H1 (cell line): ENCODE results near the gene GIGYF2. TPM values are rescaled to one million over a fixed set of nuclear protein-coding genes. Genes with fewer than 3 reads are reported as not detected.

Experiments
- CTCF ChIA-PET: fragments of 300-600 bp; sonication (Branson Sonifier 250); formaldehyde crosslinking; loops from one replicate; lab custom pipeline; 2021; ENCODE audit not compliant: partially characterized antibody; lab: Charles Lee
- POLR2A ChIA-PET: fragments of 300-600 bp; sonication (Branson Sonifier 250); formaldehyde crosslinking; loops from one replicate; lab custom pipeline; 2021; ENCODE audit warnings: inconsistent platforms; ENCODE audit not compliant: partially characterized antibody; lab: Charles Lee
- DNase-seq, 2 experiments: peaks; one replicate each; pipeline versions ENCODE4 v3.0.0 to v3.0.0-alpha.2; 2010 to 2022; ENCODE audit warnings: low spot score in 2 of 2, low read depth in 1 of 2, mixed read lengths in 1 of 2
- FAIRE-seq: peaks from 2 replicates; lab custom pipeline; 2011; peaks lifted over from hg19 to GRCh38; lab: Jason Lieb, UNC
- H2AFZ ChIP-seq: 2 replicates; pipeline ENCODE4 v1.8.1; 2012; ENCODE audit warnings: low read length, inconsistent platforms
- H2AK5ac ChIP-seq: 2 replicates; pipeline ENCODE4 v1.6.1; 2013; ENCODE audit warnings: low read depth, low read length
- H2BK120ac ChIP-seq: replicated peaks from 2 replicates; pipeline ENCODE3; 2013; ENCODE audit warnings: low read depth, low read length, inconsistent platforms
- H2BK12ac ChIP-seq: 2 replicates; pipeline ENCODE4 v1.6.1; 2013; ENCODE audit warnings: low read depth, low read length
- H2BK15ac ChIP-seq: 2 replicates; pipeline ENCODE4 v1.6.1; 2013; ENCODE audit warnings: low read length
- H2BK20ac ChIP-seq: 2 replicates; pipeline ENCODE4 v1.6.1; 2013; ENCODE audit warnings: low read length
- H2BK5ac ChIP-seq: 2 replicates; pipeline ENCODE4 v1.6.1; 2013; ENCODE audit warnings: low read depth, low read length
- H3K14ac ChIP-seq: 2 replicates; pipeline ENCODE4 v1.6.1; 2013; ENCODE audit warnings: inconsistent platforms; ENCODE audit not compliant: insufficient read length
- H3K18ac ChIP-seq: 2 replicates; pipeline ENCODE4 v1.6.1; 2013; ENCODE audit warnings: low read length; ENCODE audit errors: extremely low read depth
- H3K23ac ChIP-seq: 2 replicates; pipeline ENCODE4 v1.6.1; 2013; ENCODE audit warnings: inconsistent platforms; ENCODE audit not compliant: insufficient read length
- H3K23me2 ChIP-seq: 2 replicates; pipeline ENCODE4 v1.6.1; 2013; ENCODE audit warnings: low read depth, low read length
- H3K27ac ChIP-seq: 2 replicates; pipeline ENCODE4 v1.6.1; 2011; ENCODE audit warnings: low read depth, low read length, inconsistent platforms
- H3K27me3 ChIP-seq, 4 experiments: replicated peaks in 1 of 4; 1 replicate in 1 of 4; 2 replicates in 3 of 4; pipeline versions ENCODE4 v1.6.1 to v1.8.1; 2011 to 2013; ENCODE audit warnings: low read length in 3 of 4, mild to moderate bottlenecking in 3 of 4, inconsistent platforms in 2 of 4, mixed read lengths in 2 of 4, moderate library complexity in 1 of 4; ENCODE audit not compliant: control insufficient read depth in 3 of 4, insufficient read depth in 3 of 4; ENCODE audit errors: extremely low read depth in 1 of 4
- H3K36me3 ChIP-seq, 4 experiments: 2 replicates each; pipeline versions ENCODE4 v1.6.1 to v1.8.1; 2011 to 2013; ENCODE audit warnings: mild to moderate bottlenecking in 4 of 4, low read length in 3 of 4, moderate library complexity in 2 of 4, control low read depth in 1 of 4, inconsistent platforms in 1 of 4; ENCODE audit not compliant: insufficient read depth in 4 of 4, control insufficient read depth in 2 of 4
- H3K4ac ChIP-seq: replicated peaks from 2 replicates; pipeline ENCODE3; 2013; ENCODE audit warnings: low read length, low read depth, mixed read lengths, inconsistent platforms; ENCODE audit not compliant: insufficient read length
- H3K4me1 ChIP-seq, 4 experiments: replicated peaks in 1 of 4; 1 replicate in 1 of 4; 2 replicates in 3 of 4; pipeline versions ENCODE4 v1.6.1 to v1.8.1; 2011 to 2013; ENCODE audit warnings: low read length in 3 of 4, inconsistent platforms in 2 of 4, mixed read lengths in 1 of 4; ENCODE audit not compliant: insufficient read depth in 4 of 4, control insufficient read depth in 3 of 4
- H3K4me2 ChIP-seq, 2 experiments: 2 replicates each; pipeline versions ENCODE4 v1.6.1 to v1.8.1; 2011 to 2013; ENCODE audit warnings: low read depth in 2 of 2, low read length in 2 of 2, control low read depth in 1 of 2, inconsistent platforms in 1 of 2, mild to moderate bottlenecking in 1 of 2; ENCODE audit not compliant: insufficient read depth in 1 of 2
- H3K4me3 ChIP-seq, 4 experiments: fragments of 200-600, 300-600 bp in 1 of 4; sonication (generic), shearing (Covaris generic), sonication (Bioruptor Twin) in 1 of 4; 2 replicates each; pipeline versions ENCODE4 v1.5.1 to v1.8.1; 2011 to 2016; ENCODE audit warnings: low read length in 4 of 4, low read depth in 3 of 4, control low read depth in 2 of 4, inconsistent platforms in 2 of 4, mild to moderate bottlenecking in 2 of 4, mixed read lengths in 1 of 4, moderate library complexity in 1 of 4; ENCODE audit not compliant: insufficient read depth in 2 of 4; ENCODE audit errors: extremely low read depth in 1 of 4
- H3K56ac ChIP-seq: replicated peaks from 2 replicates; pipeline ENCODE3; 2013; ENCODE audit warnings: low read depth, mild to moderate bottlenecking, mixed read lengths, low read length, inconsistent platforms; ENCODE audit not compliant: insufficient read length
- H3K79me1 ChIP-seq: 2 replicates; pipeline ENCODE4 v1.6.1; 2013; ENCODE audit warnings: low read depth, low read length, control low read depth
- H3K79me2 ChIP-seq, 2 experiments: 2 replicates each; pipeline versions ENCODE4 v1.6.1 to v1.8.1; 2012 to 2013; ENCODE audit warnings: low read length in 2 of 2, mild to moderate bottlenecking in 2 of 2, inconsistent platforms in 1 of 2; ENCODE audit not compliant: insufficient read depth in 2 of 2, control insufficient read depth in 1 of 2
- H3K9ac ChIP-seq, 4 experiments: replicated peaks in 1 of 4; 1 replicate in 1 of 4; 2 replicates in 3 of 4; pipeline versions ENCODE4 v1.6.1 to v1.8.1; 2011 to 2013; ENCODE audit warnings: low read depth in 3 of 4, low read length in 3 of 4, control low read depth in 2 of 4, mild to moderate bottlenecking in 2 of 4, moderate library complexity in 2 of 4, inconsistent platforms in 1 of 4; ENCODE audit errors: extremely low read depth in 1 of 4
- H3K9me3 ChIP-seq, 2 experiments: 2 replicates each; pipeline versions ENCODE4 v1.6.1 to v1.8.1; 2012 to 2013; ENCODE audit warnings: mild to moderate bottlenecking in 2 of 2, moderate library complexity in 2 of 2, control low read depth in 1 of 2, inconsistent platforms in 1 of 2, low read depth in 1 of 2, low read length in 1 of 2, mixed read lengths in 1 of 2; ENCODE audit not compliant: insufficient read depth in 2 of 2
- H4K20me1 ChIP-seq, 2 experiments: replicated peaks in 1 of 2; 2 replicates each; pipeline versions ENCODE3 to v1.8.1; 2011 to 2013; ENCODE audit warnings: inconsistent platforms in 2 of 2, low read length in 2 of 2, mild to moderate bottlenecking in 1 of 2; ENCODE audit not compliant: insufficient read depth in 2 of 2, control insufficient read depth in 1 of 2
- H4K5ac ChIP-seq: 2 replicates; pipeline ENCODE4 v1.6.1; 2013; ENCODE audit warnings: low read length, low read depth, mixed read lengths, inconsistent platforms; ENCODE audit not compliant: insufficient read length
- H4K8ac ChIP-seq: 2 replicates; pipeline ENCODE4 v1.8.0; 2013; ENCODE audit warnings: mild to moderate bottlenecking, moderate library complexity, low read length, inconsistent platforms; ENCODE audit not compliant: insufficient read depth; ENCODE audit errors: extremely low read depth
- H4K91ac ChIP-seq: replicated peaks from 2 replicates; pipeline ENCODE3; 2013; ENCODE audit warnings: low read length, mixed read lengths, inconsistent platforms; ENCODE audit not compliant: insufficient read length
- ASH2L ChIP-seq: fragments of 200-600, 300-600 bp; sonication (generic); IDR thresholded peaks from one replicate; pipeline ENCODE4 v1.7.1; 2017; ENCODE audit warnings: low read length
- CBX8 ChIP-seq: fragments of 300-800, 300-1000 bp; sonication (generic); IDR thresholded peaks from 2 replicates; pipeline ENCODE4 v1.7.1; 2016; ENCODE audit warnings: low read depth, low read length, borderline replicate concordance
- EZH2 ChIP-seq: fragments of 200-600 bp; sonication (generic); IDR thresholded peaks from 2 replicates; pipeline ENCODE4 v1.7.1; 2012; ENCODE audit warnings: low read depth, mild to moderate bottlenecking, moderate library complexity, low read length, inconsistent platforms; ENCODE audit not compliant: severe bottlenecking
- GABPA ChIP-seq: IDR thresholded peaks from 2 replicates; pipeline ENCODE4 v1.6.1; 2011; ENCODE audit warnings: mild to moderate bottlenecking, low read length, moderate library complexity, borderline replicate concordance; ENCODE audit not compliant: insufficient read depth
- KDM1A ChIP-seq: fragments of 200-600, 300-600 bp; sonication (generic); IDR thresholded peaks from 2 replicates; pipeline ENCODE4 v1.7.1; 2016; ENCODE audit warnings: mild to moderate bottlenecking, low read length, borderline replicate concordance
- POU5F1 ChIP-seq: IDR thresholded peaks from 2 replicates; pipeline ENCODE4 v1.6.1; 2011; ENCODE audit warnings: low read depth, mild to moderate bottlenecking, low read length, moderate library complexity
- RNF2 ChIP-seq: fragments of 200-900, 300-1000 bp; sonication (generic); IDR thresholded peaks from 2 replicates; pipeline ENCODE4 v1.7.1; 2016; ENCODE audit warnings: borderline replicate concordance, low read depth, mild to moderate bottlenecking, antibody characterized with exemption, low read length; ENCODE audit not compliant: poor library complexity, severe bottlenecking; ENCODE audit errors: missing control alignments
- SIN3A ChIP-seq, 2 experiments: IDR thresholded peaks in 1 of 2; conservative IDR thresholded peaks in 1 of 2; 2 replicates each; pipeline ENCODE4 v1.6.1; 2011 to 2012; ENCODE audit warnings: low read length in 2 of 2, improper control_type of control experiment in 1 of 2, low read depth in 1 of 2, mild to moderate bottlenecking in 1 of 2
- SP2 ChIP-seq: IDR thresholded peaks from 2 replicates; pipeline ENCODE4 v1.6.1; 2012; ENCODE audit warnings: mild to moderate bottlenecking, low read length, inconsistent platforms
- SP4 ChIP-seq: IDR thresholded peaks from 2 replicates; pipeline ENCODE4 v1.6.1; 2012; ENCODE audit warnings: low read length, inconsistent platforms
- TAF7 ChIP-seq: optimal IDR thresholded peaks from 2 replicates; pipeline ENCODE3; 2011; ENCODE audit warnings: low read depth, mild to moderate bottlenecking, inconsistent platforms, low read length, moderate library complexity, borderline replicate concordance
- USF2 ChIP-seq: IDR thresholded peaks from 2 replicates; pipeline ENCODE4 v1.6.1; 2011; ENCODE audit warnings: low read length, improper control_type of control experiment
- polyA plus RNA-seq, 7 experiments: library from polyadenylated mRNA; depleted of rRNA in 3 of 7; stranded (reverse) in 5 of 7; unstranded in 2 of 7; fragments of >200 nt in 5 of 7; fragments of 200-250 nt in 2 of 7; gene quantifications; 1 replicate in 5 of 7; 2 replicates in 1 of 7; 4 replicates in 1 of 7; pipeline versions ENCODE4 v1.2.1 to v1.2.3, GENCODE V29; 2011 to 2013; ENCODE audit warnings: missing spikeins in 2 of 7, mixed read lengths in 2 of 7
- total RNA-seq: library from RNA; stranded (reverse); fragmentation: NEBNext Ultra II Directional; extraction: Animal tissue kit (Norgen Biotek cat#: 25700); gene quantifications from 2 replicates; pipeline ENCODE4 v1.2.1, GENCODE V29; 2021
- TF ChIP-seq, protein P1 (sequence below): IDR thresholded peaks from 2 replicates; pipeline ENCODE4 v1.6.1; 2012; ENCODE audit warnings: inconsistent platforms

Gene GIGYF2
- total and polyA plus RNA-seq, 2 of the 8 experiments (the other 6 are each of a cell fraction or from before 2014, with no cell fraction given), result 22.3 to 62.0 TPM

GRCh38 chr2:232798187-232798586 is 101.1 kb downstream of the GIGYF2 start:
- Histone ChIP-seq H2BK12ac (no peak overlapping the region), H4K91ac (no peak overlapping the region), H2AK5ac (no peak overlapping the region), H3K4me1 (peaks cover 0 to 5% (median 0%) of the 10 kb centered on the region in 4 experiments; a peak in 1 of 7 replicates), H3K23ac (no peak overlapping the region), H3K14ac (no peak overlapping the region), H3K79me1 (no peaks in the 10 kb centered on the region), H2BK15ac (no peak overlapping the region), H3K23me2 (no peaks in the 10 kb centered on the region; the same call in 1 of the 2 replicates), H3K56ac (no peak overlapping the region), H3K4me3 (no peak overlapping the region), H3K9me3 (no peaks in the 10 kb centered on the region), H4K5ac (no peak overlapping the region), H2BK120ac (no peak overlapping the region), H2AFZ (no peak overlapping the region), H3K27me3 (no peaks in the 10 kb centered on the region), H3K27ac (no peak overlapping the region), H3K36me3 (peaks cover 8 to 34% (median 18%) of the 10 kb centered on the region in 4 experiments; a peak in 7 of 8 replicates), H3K79me2 (no peaks in the 10 kb centered on the region), H3K9ac (no peak overlapping the region), H4K20me1 (no peaks in the 10 kb centered on the region), H3K4ac (no peak overlapping the region), H2BK5ac (no peak overlapping the region), H3K18ac (no peak overlapping the region), H3K4me2 (no peak overlapping the region), H2BK20ac (no peak overlapping the region), H4K8ac (no peak overlapping the region)
- no peak for DNase-seq
- peak; percentile 24 for FAIRE-seq
- POLR2A ChIA-PET, result no interaction called here
- CTCF ChIA-PET, result no interaction called here
- TF ChIP-seq USF2 (no peak), SIN3A (conservative IDR thresholded peaks at IDR 0.05 in 1 of 2, IDR thresholded peaks at IDR 0.05 in 1 of 2; ENCODE audit: low read depth in 1 of 2, low read length in 2 of 2) (no peak), EZH2 (no peak), KDM1A (no peak), TAF7 (no peak), RNF2 (no peak), CBX8 (no peak), SP4 (no peak), SP2 (no peak), POU5F1 (no peak), ASH2L (no peak), GABPA (no peak)
- TF ChIP-seq, protein P1, sequence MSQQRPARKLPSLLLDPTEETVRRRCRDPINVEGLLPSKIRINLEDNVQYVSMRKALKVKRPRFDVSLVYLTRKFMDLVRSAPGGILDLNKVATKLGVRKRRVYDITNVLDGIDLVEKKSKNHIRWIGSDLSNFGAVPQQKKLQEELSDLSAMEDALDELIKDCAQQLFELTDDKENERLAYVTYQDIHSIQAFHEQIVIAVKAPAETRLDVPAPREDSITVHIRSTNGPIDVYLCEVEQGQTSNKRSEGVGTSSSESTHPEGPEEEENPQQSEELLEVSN, result no peak
